H9 (cell line): ENCODE data around the gene SCN4A. TPM values are rescaled to one million over a fixed set of nuclear protein-coding genes. Genes with fewer than 3 reads are reported as not detected.
"Not testable (repeated sequence)": the region's sequence is repeated elsewhere in the genome, so short reads cannot be mapped to it uniquely, and the experiment has no call there.

Experiments
- DNase-seq: peaks from one replicate; pipeline ENCODE4 v3.0.0-alpha.2; 2017
- H2AFZ ChIP-seq: one replicate; pipeline ENCODE4 v1.6.1; 2013; ENCODE audit warnings: mild to moderate bottlenecking, low read length, control low read depth, moderate library complexity
- H2AK5ac ChIP-seq: 2 replicates; pipeline ENCODE4 v1.6.1; 2013; ENCODE audit warnings: low read length, control low read depth, mixed read lengths; ENCODE audit not compliant: insufficient read length
- H2BK120ac ChIP-seq: one replicate; pipeline ENCODE4 v1.6.1; 2013; ENCODE audit warnings: low read depth, mild to moderate bottlenecking, low read length, control low read depth, inconsistent platforms; ENCODE audit not compliant: poor library complexity, severe bottlenecking
- H2BK12ac ChIP-seq: 2 replicates; pipeline ENCODE4 v1.6.1; 2013; ENCODE audit warnings: low read length, control low read depth, mixed read lengths, low read depth; ENCODE audit not compliant: insufficient read length
- H2BK15ac ChIP-seq: 2 replicates; pipeline ENCODE4 v1.6.1; 2013; ENCODE audit warnings: low read depth, low read length, control low read depth
- H2BK20ac ChIP-seq: one replicate; pipeline ENCODE4 v1.6.1; 2013; ENCODE audit warnings: low read depth, mild to moderate bottlenecking, low read length, control low read depth, inconsistent platforms; ENCODE audit not compliant: poor library complexity, severe bottlenecking
- H2BK5ac ChIP-seq: 2 replicates; pipeline ENCODE4 v1.6.1; 2013; ENCODE audit warnings: low read length, control low read depth, mixed read lengths; ENCODE audit not compliant: insufficient read length
- H3K14ac ChIP-seq: 2 replicates; pipeline ENCODE4 v1.6.1; 2013; ENCODE audit warnings: low read length, control low read depth; ENCODE audit not compliant: insufficient read depth
- H3K18ac ChIP-seq: 2 replicates; pipeline ENCODE4 v1.6.1; 2013; ENCODE audit warnings: low read depth, mild to moderate bottlenecking, mixed read lengths, low read length, control low read depth; ENCODE audit not compliant: insufficient read length
- H3K23ac ChIP-seq: 2 replicates; pipeline ENCODE4 v1.6.1; 2013; ENCODE audit warnings: low read length, control low read depth, mixed read lengths, low read depth; ENCODE audit not compliant: insufficient read length
- H3K23me2 ChIP-seq: 2 replicates; pipeline ENCODE4 v1.6.1; 2013; ENCODE audit warnings: low read depth, mild to moderate bottlenecking, mixed read lengths, low read length, control low read depth; ENCODE audit not compliant: insufficient read length, poor library complexity, severe bottlenecking
- H3K27ac ChIP-seq: 2 replicates; pipeline ENCODE4 v1.5.1; 2013; ENCODE audit warnings: low read length, control low read depth, mixed read lengths, low read depth; ENCODE audit not compliant: insufficient read length
- H3K27me3 ChIP-seq: 2 replicates; pipeline ENCODE4 v1.6.1; 2013; ENCODE audit warnings: low read length, control low read depth, inconsistent platforms; ENCODE audit not compliant: insufficient read depth
- H3K4ac ChIP-seq: 2 replicates; pipeline ENCODE4 v1.6.1; 2013; ENCODE audit warnings: low read depth, mild to moderate bottlenecking, control low read depth, inconsistent platforms, low read length, moderate library complexity
- H3K4me1 ChIP-seq: 2 replicates; pipeline ENCODE4 v1.6.1; 2013; ENCODE audit warnings: low read length, control low read depth, inconsistent platforms; ENCODE audit not compliant: insufficient read depth
- H3K4me2 ChIP-seq: 2 replicates; pipeline ENCODE4 v1.6.1; 2013; ENCODE audit warnings: low read length, control low read depth, mixed read lengths; ENCODE audit not compliant: insufficient read length, insufficient read depth
- H3K56ac ChIP-seq: 2 replicates; pipeline ENCODE4 v1.6.1; 2013; ENCODE audit warnings: low read depth, mild to moderate bottlenecking, mixed read lengths, low read length, control low read depth; ENCODE audit not compliant: insufficient read length
- H3K79me1 ChIP-seq: 2 replicates; pipeline ENCODE4 v1.6.1; 2013; ENCODE audit warnings: low read depth, mild to moderate bottlenecking, moderate library complexity, low read length, control low read depth, inconsistent platforms; ENCODE audit not compliant: insufficient read depth, poor library complexity, severe bottlenecking
- H3K79me2 ChIP-seq: 2 replicates; pipeline ENCODE4 v1.6.1; 2013; ENCODE audit warnings: low read length, control low read depth, inconsistent platforms; ENCODE audit not compliant: insufficient read depth
- H3K9ac ChIP-seq: 2 replicates; pipeline ENCODE4 v1.6.1; 2013; ENCODE audit warnings: low read length, control low read depth, mixed read lengths; ENCODE audit not compliant: insufficient read length; ENCODE audit errors: extremely low read depth
- H3K9me3 ChIP-seq: one replicate; pipeline ENCODE4 v1.6.1; 2013; ENCODE audit warnings: low read depth, low read length, inconsistent platforms; ENCODE audit not compliant: control insufficient read depth
- H3T11ph ChIP-seq: one replicate; pipeline ENCODE4 v1.6.1; 2013; ENCODE audit warnings: mild to moderate bottlenecking, low read length, control low read depth, inconsistent platforms
- H4K20me1 ChIP-seq: one replicate; pipeline ENCODE4 v1.6.1; 2013; ENCODE audit not compliant: control insufficient read depth, insufficient read length, insufficient read depth
- H4K5ac ChIP-seq: 2 replicates; pipeline ENCODE4 v1.6.1; 2013; ENCODE audit warnings: low read depth, mild to moderate bottlenecking, mixed read lengths, low read length, control low read depth; ENCODE audit not compliant: insufficient read length
- H4K8ac ChIP-seq: replicated peaks from 2 replicates; pipeline ENCODE4 v1.6.1; 2013; ENCODE audit warnings: low read length, control low read depth, mixed read lengths, low read depth; ENCODE audit not compliant: insufficient read length
- H4K91ac ChIP-seq: 2 replicates; pipeline ENCODE4 v1.6.1; 2013; ENCODE audit warnings: low read depth, mild to moderate bottlenecking, moderate library complexity, mixed read lengths, low read length, control low read depth; ENCODE audit not compliant: insufficient read length
- H3K27ac Mint-ChIP-seq, 3 experiments: 2 replicates in 2 of 3; 3 replicates in 1 of 3; pipeline ENCODE4 v1.8.0; 2020 to 2021; ENCODE audit warnings: mixed read lengths in 3 of 3, mild to moderate bottlenecking in 1 of 3, moderate library complexity in 1 of 3
- H3K27me3 Mint-ChIP-seq: 2 replicates; pipeline ENCODE4 v1.8.0; 2021; ENCODE audit warnings: low read depth, mild to moderate bottlenecking, moderate library complexity, mixed read lengths
- H3K36me3 Mint-ChIP-seq, 3 experiments: 2 replicates in 2 of 3; 3 replicates in 1 of 3; pipeline ENCODE4 v1.8.0; 2020 to 2021; ENCODE audit warnings: low read depth in 3 of 3, mixed read lengths in 3 of 3; ENCODE audit not compliant: insufficient read depth in 1 of 3
- H3K4me1 Mint-ChIP-seq, 2 experiments: 2 replicates each; pipeline ENCODE4 v1.8.0; 2020; ENCODE audit warnings: mixed read lengths in 2 of 2
- H3K4me3 Mint-ChIP-seq, 2 experiments: 2 replicates in 1 of 2; 3 replicates in 1 of 2; pipeline ENCODE4 v1.8.0; 2020 to 2021; ENCODE audit warnings: mild to moderate bottlenecking in 2 of 2, mixed read lengths in 2 of 2, moderate library complexity in 1 of 2
- H3K9me3 Mint-ChIP-seq, 2 experiments: 2 replicates in 1 of 2; 3 replicates in 1 of 2; pipeline ENCODE4 v1.8.0; 2020; ENCODE audit warnings: mild to moderate bottlenecking in 2 of 2, mixed read lengths in 2 of 2, moderate library complexity in 1 of 2
- WGBS: extraction: QIAGEN DNeasy Blood & Tissue Kit; methylation state at CpG from one replicate; pipeline ENCODE4 v1.1.7; 2013; ENCODE audit warnings: missing lambda C conversion rate, low lambda C conversion rate, mixed read lengths; ENCODE audit not compliant: insufficient read length; ENCODE audit errors: extremely low coverage; 5-methylcytosine and 5-hydroxymethylcytosine counted together
- total RNA-seq: library from RNA; stranded (reverse); gene quantifications from 2 replicates; pipeline ENCODE4 v1.2.1, GENCODE V29; 2021
- TF ChIP-seq, protein P1 (sequence below): fragments of 200-600 bp; sonication (generic); conservative IDR thresholded peaks from 3 replicates; pipeline ENCODE4 v1.8.0; 2021; ENCODE audit warnings: antibody characterized with exemption, mild to moderate bottlenecking

SCN4A gene
- total RNA-seq, 1 experiment from 2014 or later: 5.8 TPM

GRCh38 chr17:64007838-64008282 lies 35.1 kb upstream of the SCN4A start:
- H2BK5ac ChIP-seq: no peak overlapping the region
- H3K79me2 ChIP-seq: no peaks in the 10 kb centered on the region
- no peak overlapping the region for H3K4me2 ChIP-seq
- no peaks in the 10 kb centered on the region for H3K79me1 ChIP-seq
- no peaks in the 10 kb centered on the region for H3K9me3 ChIP-seq
- peaks cover 7% of the 10 kb centered on the region for H3K27me3 Mint-ChIP-seq
- H3K27ac ChIP-seq: no peak overlapping the region
- no CpG with 5 or more reads among the region's 5 CpGs for WGBS
- peaks cover 3% of the 10 kb centered on the region; the same call in 1 of the 2 replicates for H3K4me1 ChIP-seq
- peak; percentile 30 for DNase-seq
- no peak overlapping the region for H3K56ac ChIP-seq
- H4K8ac ChIP-seq: no peak overlapping the region
- peak overlapping the region in 1 of 3 experiments; percentile 60; a peak in 1 of 7 replicates for H3K27ac Mint-ChIP-seq
- H4K5ac ChIP-seq: no peak overlapping the region
- no peak overlapping the region for H2AFZ ChIP-seq
- no peak overlapping the region for H2AK5ac ChIP-seq
- no peak overlapping the region for H2BK20ac ChIP-seq
- H2BK15ac ChIP-seq: no peak overlapping the region
- H3K23ac ChIP-seq: no peak overlapping the region
- no peak overlapping the region for H2BK12ac ChIP-seq
- H3K4me3 Mint-ChIP-seq: no peak overlapping the region
- H3K9ac ChIP-seq: no peak overlapping the region
- no peak overlapping the region for H3T11ph ChIP-seq
- H3K27me3 ChIP-seq: no peaks in the 10 kb centered on the region
- H3K4me1 Mint-ChIP-seq: peaks cover 14 to 24% of the 10 kb centered on the region in 2 experiments
- no peaks in the 10 kb centered on the region for H3K9me3 Mint-ChIP-seq
- no peak overlapping the region for H3K4ac ChIP-seq
- no peak overlapping the region for H2BK120ac ChIP-seq
- H4K20me1 ChIP-seq: no peaks in the 10 kb centered on the region
- no peaks in the 10 kb centered on the region for H3K23me2 ChIP-seq
- TF ChIP-seq, protein P1, sequence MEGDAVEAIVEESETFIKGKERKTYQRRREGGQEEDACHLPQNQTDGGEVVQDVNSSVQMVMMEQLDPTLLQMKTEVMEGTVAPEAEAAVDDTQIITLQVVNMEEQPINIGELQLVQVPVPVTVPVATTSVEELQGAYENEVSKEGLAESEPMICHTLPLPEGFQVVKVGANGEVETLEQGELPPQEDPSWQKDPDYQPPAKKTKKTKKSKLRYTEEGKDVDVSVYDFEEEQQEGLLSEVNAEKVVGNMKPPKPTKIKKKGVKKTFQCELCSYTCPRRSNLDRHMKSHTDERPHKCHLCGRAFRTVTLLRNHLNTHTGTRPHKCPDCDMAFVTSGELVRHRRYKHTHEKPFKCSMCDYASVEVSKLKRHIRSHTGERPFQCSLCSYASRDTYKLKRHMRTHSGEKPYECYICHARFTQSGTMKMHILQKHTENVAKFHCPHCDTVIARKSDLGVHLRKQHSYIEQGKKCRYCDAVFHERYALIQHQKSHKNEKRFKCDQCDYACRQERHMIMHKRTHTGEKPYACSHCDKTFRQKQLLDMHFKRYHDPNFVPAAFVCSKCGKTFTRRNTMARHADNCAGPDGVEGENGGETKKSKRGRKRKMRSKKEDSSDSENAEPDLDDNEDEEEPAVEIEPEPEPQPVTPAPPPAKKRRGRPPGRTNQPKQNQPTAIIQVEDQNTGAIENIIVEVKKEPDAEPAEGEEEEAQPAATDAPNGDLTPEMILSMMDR: no peak
- no peak overlapping the region for H3K18ac ChIP-seq
- H3K14ac ChIP-seq: no peak overlapping the region
- H4K91ac ChIP-seq: no peak overlapping the region
- H3K36me3 Mint-ChIP-seq: no peaks in the 10 kb centered on the region

DNA sequence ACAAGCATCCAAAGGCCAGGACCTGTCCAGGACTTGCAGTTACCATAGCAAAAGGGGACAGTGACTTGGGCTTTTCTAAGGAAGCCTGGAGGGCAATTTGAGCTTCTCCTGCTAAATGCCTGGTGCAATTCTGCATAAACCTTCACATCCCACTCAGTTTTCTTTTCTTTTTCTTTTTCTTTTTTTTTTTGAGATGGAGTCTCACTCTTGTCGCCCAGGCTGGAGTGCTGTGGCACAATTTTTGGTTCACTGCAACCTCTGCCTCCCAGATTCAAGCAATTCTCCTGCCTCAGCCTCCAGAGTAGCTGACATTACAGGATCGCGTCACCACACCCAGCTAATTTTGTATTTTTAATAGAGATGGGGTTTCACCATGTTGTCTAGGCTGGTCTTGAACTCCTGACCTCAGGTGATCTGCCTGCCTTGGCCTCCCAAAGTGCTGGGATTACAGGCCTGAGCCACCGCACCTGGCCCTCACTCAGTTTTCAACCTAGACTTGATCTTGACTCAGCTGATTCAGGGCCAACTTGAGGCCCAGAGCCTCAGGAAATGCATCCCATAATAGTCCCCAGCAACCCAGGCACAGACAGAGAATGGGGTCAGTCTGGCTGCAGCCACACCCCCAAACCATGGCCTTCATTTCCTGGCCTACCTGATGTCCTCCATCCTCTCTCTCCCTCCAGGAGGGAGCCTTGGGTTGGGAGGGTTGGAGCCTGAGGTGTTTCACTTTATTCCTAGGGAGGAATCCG lies 34.5 kb upstream of the SCN4A start:
- not testable (repeated sequence) for H4K20me1 ChIP-seq, H4K8ac ChIP-seq, H3K79me2 ChIP-seq, H3K4me2 ChIP-seq, H3K14ac ChIP-seq, H3K79me1 ChIP-seq, H3K9me3 Mint-ChIP-seq, H3K4me1 ChIP-seq, H3K27ac Mint-ChIP-seq, H2BK5ac ChIP-seq, H2BK15ac ChIP-seq, H3K9me3 ChIP-seq, H3K27ac ChIP-seq, H3K56ac ChIP-seq, H3K4ac ChIP-seq, H3K23me2 ChIP-seq, H2BK20ac ChIP-seq, H3K18ac ChIP-seq, H2BK120ac ChIP-seq, H3K4me3 Mint-ChIP-seq, H4K91ac ChIP-seq, H2BK12ac ChIP-seq, H2AK5ac ChIP-seq, H3K23ac ChIP-seq, H3K27me3 Mint-ChIP-seq, H2AFZ ChIP-seq, H3K36me3 Mint-ChIP-seq, H3T11ph ChIP-seq, H4K5ac ChIP-seq, H3K9ac ChIP-seq, H3K27me3 ChIP-seq
- no CpG with 5 or more reads among the region's 5 CpGs for WGBS
- peaks cover 14 to 24% of the 10 kb centered on the region in 2 experiments for H3K4me1 Mint-ChIP-seq
- peak; percentile 22 for DNase-seq
